Keratinocyte (primary cell): ENCODE data around the gene PDZRN4. TPM values are rescaled to one million over a fixed set of nuclear protein-coding genes. Genes with fewer than 3 reads are reported as not detected.

Source experiments
- DNase-seq: peaks from one replicate; pipeline ENCODE4 v3.0.0-alpha.2; 2011; ENCODE audit warnings: low read depth, missing footprints, low spot score
- FAIRE-seq: peaks from 2 replicates; lab custom pipeline; 2011; peaks lifted over from hg19 to GRCh38; lab: Jason Lieb, UNC
- H2AFZ ChIP-seq: 2 replicates; pipeline ENCODE4 v1.6.0; 2012; ENCODE audit warnings: low read length, control low read depth, inconsistent platforms; ENCODE audit not compliant: control insufficient read depth
- H3K27ac ChIP-seq: 2 replicates; pipeline ENCODE4 v1.5.1; 2011; ENCODE audit warnings: low read length; ENCODE audit not compliant: control insufficient read depth, insufficient read depth
- H3K27me3 ChIP-seq: 3 replicates; pipeline ENCODE4 v1.6.0; 2011; ENCODE audit warnings: low read length; ENCODE audit not compliant: control insufficient read depth, insufficient read depth; ENCODE audit errors: extremely low read depth
- H3K36me3 ChIP-seq, 2 experiments: 2 replicates in 1 of 2; 3 replicates in 1 of 2; pipeline ENCODE4 v1.5.1; 2011; ENCODE audit warnings: low read length in 2 of 2, mild to moderate bottlenecking in 1 of 2; ENCODE audit not compliant: control insufficient read depth in 2 of 2, insufficient read depth in 2 of 2; ENCODE audit errors: extremely low read depth in 1 of 2
- H3K4me1 ChIP-seq: 3 replicates; pipeline ENCODE4 v1.5.1; 2011; ENCODE audit warnings: low read length; ENCODE audit not compliant: control insufficient read depth, insufficient read depth; ENCODE audit errors: extremely low read depth
- H3K4me2 ChIP-seq: 3 replicates; pipeline ENCODE4 v1.6.0; 2011; ENCODE audit warnings: low read depth, low read length; ENCODE audit not compliant: control insufficient read depth, insufficient read depth; ENCODE audit errors: extremely low read depth
- H3K4me3 ChIP-seq, 3 experiments: fragments of 200-600 bp in 1 of 3; sonication (generic) in 1 of 3; 2 replicates in 2 of 3; 3 replicates in 1 of 3; pipeline ENCODE4 v1.5.1; 2011 to 2016; ENCODE audit warnings: low read length in 3 of 3, mild to moderate bottlenecking in 3 of 3, control low read depth in 2 of 3, inconsistent platforms in 1 of 3, low read depth in 1 of 3, mixed read lengths in 1 of 3, mixed run types in 1 of 3, moderate library complexity in 1 of 3; ENCODE audit not compliant: control insufficient read depth in 2 of 3, insufficient read depth in 2 of 3; ENCODE audit errors: extremely low read depth in 1 of 3
- H3K79me2 ChIP-seq: 2 replicates; pipeline ENCODE4 v1.6.0; 2012; ENCODE audit warnings: low read length; ENCODE audit not compliant: control insufficient read depth, insufficient read depth
- H3K9ac ChIP-seq: 3 replicates; pipeline ENCODE4 v1.6.0; 2011; ENCODE audit warnings: low read length; ENCODE audit not compliant: control insufficient read depth, insufficient read depth; ENCODE audit errors: extremely low read depth
- H3K9me1 ChIP-seq: 3 replicates; pipeline ENCODE4 v1.6.0; 2011; ENCODE audit warnings: low read length; ENCODE audit not compliant: control insufficient read depth, insufficient read depth; ENCODE audit errors: extremely low read depth
- H3K9me3 ChIP-seq: 2 replicates; pipeline ENCODE4 v1.5.1; 2012; ENCODE audit warnings: low read depth, low read length; ENCODE audit not compliant: control insufficient read depth
- H4K20me1 ChIP-seq: 3 replicates; pipeline ENCODE4 v1.6.0; 2011; ENCODE audit warnings: low read length; ENCODE audit not compliant: control insufficient read depth, insufficient read depth; ENCODE audit errors: extremely low read depth
- EZH2 ChIP-seq: IDR thresholded peaks from one replicate; pipeline ENCODE4 v1.6.1; 2012; ENCODE audit warnings: inconsistent platforms, mild to moderate bottlenecking, low read length, moderate library complexity
- dilution Hi-C: fragments of 300-500 bp; cut with MboI; formaldehyde crosslinking; loops from one replicate; pipeline ENCODE4 v1.7.0; 2020; ENCODE audit warnings: low sequenced_read_pairs; ENCODE audit not compliant: extremely low pct_ligation_motif_present
- polyA plus RNA-seq, 5 experiments: library from polyadenylated mRNA; depleted of rRNA in 3 of 5; stranded (reverse) in 3 of 5; stranded (forward) in 1 of 5; unstranded in 1 of 5; fragments of >200 nt; gene quantifications; 1 replicate in 1 of 5; 2 replicates in 3 of 5; 3 replicates in 1 of 5; pipeline versions ENCODE4 v1.2.1 to v1.2.3, GENCODE V29; 2011 to 2012; ENCODE audit warnings: missing spikeins in 2 of 5, low read depth in 1 of 5, low replicate concordance in 1 of 5
- TF ChIP-seq, protein P1 (sequence below), 3 experiments: IDR thresholded peaks in 1 of 3; conservative IDR thresholded peaks in 1 of 3; optimal IDR thresholded peaks in 1 of 3; 2 replicates in 2 of 3; 3 replicates in 1 of 3; pipeline versions ENCODE3 to v1.5.1; 2011; ENCODE audit warnings: low read length in 3 of 3, mild to moderate bottlenecking in 3 of 3, moderate library complexity in 2 of 3, control low read depth in 1 of 3, inconsistent platforms in 1 of 3; ENCODE audit not compliant: insufficient read depth in 2 of 3; ENCODE audit errors: extremely low read depth in 1 of 3

Gene PDZRN4
- polyA plus RNA-seq, 1 donor (not counting 4 experiments of a cell fraction or from before 2014, with no cell fraction given): not detected

DNA sequence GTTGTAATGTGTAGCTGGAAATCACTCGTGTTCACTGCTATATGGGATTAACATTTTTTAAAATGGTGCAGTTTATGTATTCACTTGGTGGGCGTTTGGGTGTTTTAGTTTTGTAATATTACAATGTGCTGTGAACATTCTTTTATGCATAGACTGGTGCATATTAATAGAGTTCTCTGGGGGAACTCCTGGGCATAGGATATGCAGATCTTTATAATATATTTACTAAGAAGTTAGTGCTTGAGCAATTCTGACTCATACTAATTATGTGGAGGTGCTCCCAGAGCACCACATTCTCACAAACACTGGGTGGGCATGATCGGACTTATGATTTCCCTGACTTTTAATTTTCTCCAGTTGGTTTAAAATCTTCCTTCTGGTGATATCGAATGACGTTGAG, 342.3 kb downstream of the PDZRN4 start:
- Histone ChIP-seq H3K9ac (no peak overlapping the region), H3K9me3 (no peaks in the 10 kb centered on the region), H4K20me1 (no peaks in the 10 kb centered on the region), H3K4me3 (no peak overlapping the region), H3K79me2 (no peaks in the 10 kb centered on the region), H3K36me3 (no peaks in the 10 kb centered on the region), H3K4me2 (no peak overlapping the region), H3K9me1 (no peaks in the 10 kb centered on the region), H3K27ac (no peak overlapping the region), H2AFZ (no peak overlapping the region), H3K27me3 (no peaks in the 10 kb centered on the region), H3K4me1 (no peaks in the 10 kb centered on the region)
- FAIRE-seq (no peak), DNase-seq (no peak)
- dilution Hi-C loops: no loop called here
- TF ChIP-seq, protein P1, sequence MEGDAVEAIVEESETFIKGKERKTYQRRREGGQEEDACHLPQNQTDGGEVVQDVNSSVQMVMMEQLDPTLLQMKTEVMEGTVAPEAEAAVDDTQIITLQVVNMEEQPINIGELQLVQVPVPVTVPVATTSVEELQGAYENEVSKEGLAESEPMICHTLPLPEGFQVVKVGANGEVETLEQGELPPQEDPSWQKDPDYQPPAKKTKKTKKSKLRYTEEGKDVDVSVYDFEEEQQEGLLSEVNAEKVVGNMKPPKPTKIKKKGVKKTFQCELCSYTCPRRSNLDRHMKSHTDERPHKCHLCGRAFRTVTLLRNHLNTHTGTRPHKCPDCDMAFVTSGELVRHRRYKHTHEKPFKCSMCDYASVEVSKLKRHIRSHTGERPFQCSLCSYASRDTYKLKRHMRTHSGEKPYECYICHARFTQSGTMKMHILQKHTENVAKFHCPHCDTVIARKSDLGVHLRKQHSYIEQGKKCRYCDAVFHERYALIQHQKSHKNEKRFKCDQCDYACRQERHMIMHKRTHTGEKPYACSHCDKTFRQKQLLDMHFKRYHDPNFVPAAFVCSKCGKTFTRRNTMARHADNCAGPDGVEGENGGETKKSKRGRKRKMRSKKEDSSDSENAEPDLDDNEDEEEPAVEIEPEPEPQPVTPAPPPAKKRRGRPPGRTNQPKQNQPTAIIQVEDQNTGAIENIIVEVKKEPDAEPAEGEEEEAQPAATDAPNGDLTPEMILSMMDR (optimal IDR thresholded peaks at IDR 0.05 in 1 of 3, IDR thresholded peaks at IDR 0.05 in 1 of 3, conservative IDR thresholded peaks at IDR 0.05 in 1 of 3; ENCODE audit: extremely low read depth in 1 of 3, insufficient read depth in 2 of 3, low read length in 3 of 3): no peak
- no peak for TF ChIP-seq EZH2

DNA sequence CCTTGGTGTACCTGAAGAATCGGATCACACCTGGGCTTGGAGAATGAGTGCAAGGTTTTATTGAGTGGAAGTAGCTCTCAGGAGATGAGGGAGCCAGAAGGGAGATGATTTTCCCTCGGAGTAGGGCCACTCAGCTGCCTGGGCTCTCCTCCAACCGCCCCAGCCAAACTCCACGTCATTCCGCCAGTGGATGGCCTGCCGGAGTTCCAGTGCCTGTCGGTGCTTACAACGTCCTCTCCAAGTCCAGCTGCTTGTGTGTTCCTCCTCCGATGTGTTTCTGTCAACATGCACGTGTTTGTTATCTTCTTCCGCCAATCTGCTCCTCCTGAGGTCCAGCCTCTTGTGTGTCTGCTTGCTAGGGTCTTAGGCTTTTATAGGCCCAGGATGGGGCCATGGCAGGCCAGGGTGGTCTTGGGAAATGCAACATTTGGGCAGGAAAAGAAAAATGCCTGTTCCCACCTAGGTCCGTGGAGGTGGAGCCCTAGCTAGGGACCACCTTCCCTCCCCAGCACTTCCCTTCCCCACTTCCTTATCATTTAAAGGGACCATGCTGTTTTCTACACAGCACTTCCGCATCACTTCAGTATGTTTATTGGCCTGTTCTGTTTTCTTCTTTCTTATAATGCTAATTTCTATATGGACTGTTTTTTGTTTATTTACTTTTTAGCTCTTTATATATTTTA, 343.2 kb downstream of the PDZRN4 start:
- Histone ChIP-seq H3K27me3 (no peaks in the 10 kb centered on the region), H3K79me2 (no peaks in the 10 kb centered on the region), H3K4me2 (no peak overlapping the region), H4K20me1 (no peaks in the 10 kb centered on the region), H3K4me1 (no peaks in the 10 kb centered on the region), H3K4me3 (no peak overlapping the region), H3K9me3 (no peaks in the 10 kb centered on the region), H3K9me1 (no peaks in the 10 kb centered on the region), H2AFZ (no peak overlapping the region), H3K36me3 (no peaks in the 10 kb centered on the region), H3K9ac (no peak overlapping the region), H3K27ac (no peak overlapping the region)
- DNase-seq (no peak), FAIRE-seq (no peak)
- dilution Hi-C loops: no loop called here
- TF ChIP-seq EZH2: no peak
- TF ChIP-seq, protein P1 (optimal IDR thresholded peaks at IDR 0.05 in 1 of 3, IDR thresholded peaks at IDR 0.05 in 1 of 3, conservative IDR thresholded peaks at IDR 0.05 in 1 of 3; ENCODE audit: extremely low read depth in 1 of 3, insufficient read depth in 2 of 3, low read length in 3 of 3): no peak
